Osteocyte (in vitro differentiated cells): ENCODE results near the gene SMIM43. TPM values are rescaled to one million over a fixed set of nuclear protein-coding genes. Genes with fewer than 3 reads are reported as not detected.

ENCODE experiments used
- DNase-seq: peaks from one replicate; pipeline ENCODE4 v3.0.0; 2021; ENCODE audit warnings: mixed read lengths; ENCODE audit not compliant: unreplicated experiment; ENCODE audit errors: extremely low spot score
- H3K27ac Mint-ChIP-seq: one replicate; pipeline ENCODE4 v1.8.0; 2021; ENCODE audit warnings: mild to moderate bottlenecking, mixed read lengths; ENCODE audit not compliant: unreplicated experiment
- H3K27me3 Mint-ChIP-seq: one replicate; pipeline ENCODE4 v1.8.0; 2021; ENCODE audit warnings: mixed read lengths; ENCODE audit not compliant: unreplicated experiment
- H3K36me3 Mint-ChIP-seq: one replicate; pipeline ENCODE4 v1.8.0; 2021; ENCODE audit warnings: mixed read lengths; ENCODE audit not compliant: unreplicated experiment
- H3K4me1 Mint-ChIP-seq: one replicate; pipeline ENCODE4 v1.8.0; 2021; ENCODE audit warnings: mixed read lengths; ENCODE audit not compliant: unreplicated experiment
- H3K4me3 Mint-ChIP-seq: one replicate; pipeline ENCODE4 v1.8.0; 2021; ENCODE audit warnings: mild to moderate bottlenecking, moderate library complexity, mixed read lengths; ENCODE audit not compliant: unreplicated experiment
- H3K9me3 Mint-ChIP-seq: one replicate; pipeline ENCODE4 v1.8.0; 2021; ENCODE audit warnings: mixed read lengths; ENCODE audit not compliant: unreplicated experiment
- CTCF ChIP-seq: fragments of 200-600 bp; sonication (generic); IDR thresholded peaks from 2 replicates; pipeline ENCODE4 v1.5.0; 2021; ENCODE audit warnings: antibody characterized with exemption, mild to moderate bottlenecking, moderate library complexity
- total RNA-seq: library from RNA; stranded (reverse); gene quantifications from 2 replicates; pipeline ENCODE4 v1.2.1, GENCODE V29; 2021

Gene SMIM43
- total RNA-seq, 1 donor from 2014 or later, result not detected

GRCh38 chr4:121789455-121789854 lies 24.5 kb upstream of the SMIM43 start:
- TF ChIP-seq CTCF, result no peak
- no peak for DNase-seq
- Mint-ChIP-seq H3K36me3 (no peaks in the 10 kb centered on the region), H3K4me1 (peaks cover 41% of the 10 kb centered on the region), H3K27ac (peak overlapping the region; percentile 35), H3K4me3 (no peak overlapping the region), H3K9me3 (no peaks in the 10 kb centered on the region), H3K27me3 (no peaks in the 10 kb centered on the region)

DNA sequence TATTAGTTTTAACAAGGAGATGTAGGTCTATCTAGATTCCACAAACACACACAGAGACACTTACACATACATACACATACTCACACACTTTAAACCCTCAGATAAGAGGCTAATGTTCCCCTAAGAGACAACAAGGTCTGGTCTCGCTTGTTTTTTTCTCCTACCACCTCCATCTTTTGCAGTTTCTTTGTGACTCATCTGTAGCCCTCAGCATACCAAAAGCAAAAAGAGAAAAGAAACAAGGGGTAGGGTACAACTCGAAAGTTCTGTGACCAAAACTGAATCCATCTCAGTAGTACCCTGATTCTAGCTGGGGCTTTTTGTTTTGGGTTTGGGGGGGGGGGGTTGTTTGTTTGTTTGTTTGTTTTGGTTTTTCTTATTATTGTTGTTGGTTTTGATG lies 23.9 kb upstream of the SMIM43 start:
- no peak for DNase-seq
- H3K4me3 Mint-ChIP-seq, result no peak overlapping the region
- peaks cover under 1% of the 10 kb centered on the region for H3K9me3 Mint-ChIP-seq
- no peak overlapping the region for H3K27ac Mint-ChIP-seq
- H3K27me3 Mint-ChIP-seq, result no peaks in the 10 kb centered on the region
- TF ChIP-seq CTCF, result no peak
- H3K36me3 Mint-ChIP-seq, result no peaks in the 10 kb centered on the region
- peaks cover 43% of the 10 kb centered on the region for H3K4me1 Mint-ChIP-seq

- no peaks in the 10 kb centered on the region for H3K36me3 Mint-ChIP-seq
- no peak overlapping the region for H3K27ac Mint-ChIP-seq
- TF ChIP-seq CTCF, result no peak
- H3K9me3 Mint-ChIP-seq, result peaks cover 7% of the 10 kb centered on the region
- no peak for DNase-seq
- peaks cover 38% of the 10 kb centered on the region for H3K4me1 Mint-ChIP-seq
- H3K27me3 Mint-ChIP-seq, result no peaks in the 10 kb centered on the region
- no peak overlapping the region for H3K4me3 Mint-ChIP-seq
Observed at GRCh38 chr4:121786221-121786620, 21.3 kb upstream of the SMIM43 start.

DNA sequence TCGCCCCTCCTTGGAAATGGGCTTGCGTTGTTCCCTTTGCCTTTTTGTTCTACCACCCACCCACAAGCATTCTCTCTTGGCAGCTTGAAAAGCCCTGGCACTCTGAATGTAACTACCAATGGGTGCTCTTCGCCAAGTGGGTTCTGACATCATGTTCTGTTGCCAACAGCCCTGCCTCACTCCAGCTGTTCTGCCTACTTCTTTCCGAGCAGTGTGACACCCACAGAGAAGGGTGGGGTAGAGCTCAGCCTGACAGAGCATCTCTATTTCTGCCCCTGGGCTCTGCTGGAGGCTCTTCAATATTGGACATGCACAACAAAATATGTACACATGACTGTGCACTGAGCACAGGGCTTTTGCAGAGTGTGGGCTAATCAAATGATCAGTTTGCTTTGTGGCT lies 20.5 kb upstream of the SMIM43 start:
- no peak overlapping the region for H3K4me3 Mint-ChIP-seq
- peaks cover 35% of the 10 kb centered on the region for H3K4me1 Mint-ChIP-seq
- peak overlapping the region; percentile 84 for H3K27ac Mint-ChIP-seq
- no peaks in the 10 kb centered on the region for H3K36me3 Mint-ChIP-seq
- peaks cover 7% of the 10 kb centered on the region for H3K9me3 Mint-ChIP-seq
- no peak for TF ChIP-seq CTCF
- no peak for DNase-seq
- no peaks in the 10 kb centered on the region for H3K27me3 Mint-ChIP-seq

DNA sequence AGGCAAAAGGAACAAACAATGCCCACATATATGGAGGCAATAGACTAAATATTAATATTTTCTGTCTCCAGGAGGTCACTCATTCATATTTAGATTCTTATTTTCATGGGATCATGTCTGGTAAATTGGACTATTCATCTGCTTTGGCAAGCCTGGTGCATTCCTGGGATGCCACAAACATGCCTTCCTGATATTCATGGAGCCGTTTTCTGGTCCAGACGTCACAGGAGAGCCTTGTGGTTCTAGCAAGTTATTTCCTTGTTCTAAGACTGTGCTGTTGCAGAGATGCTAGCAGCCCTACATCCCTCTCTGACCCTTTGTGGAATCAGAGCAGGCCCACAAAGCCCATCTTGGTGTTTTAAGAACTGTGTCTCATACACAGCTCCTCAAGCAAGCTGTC lies 20.0 kb upstream of the SMIM43 start:
- Mint-ChIP-seq H3K27me3 (no peaks in the 10 kb centered on the region), H3K4me1 (peaks cover 30% of the 10 kb centered on the region), H3K27ac (peak overlapping the region; percentile 84), H3K4me3 (no peak overlapping the region), H3K9me3 (peaks cover 7% of the 10 kb centered on the region), H3K36me3 (no peaks in the 10 kb centered on the region)
- TF ChIP-seq CTCF, result no peak
- no peak for DNase-seq
